ENCODE measurements around the gene NR1H2.

The NR1H2 gene

GRCh38 chr19:50427997-50428425 lies 51.8 kb downstream of the NR1H2 start:
- DNase-seq, result peak; percentile 51 to 55

GRCh38 chr19:50428772-50429463 lies 52.7 kb downstream of the NR1H2 start:
- DNase-seq, result no peak

- DNase-seq, result no peak
These were observed 54.7 kb downstream of the NR1H2 start for GRCh38 chr19:50430888-50431342.

- DNase-seq, result peak; percentile 88
These were observed 55.3 kb downstream of the NR1H2 start for GRCh38 chr19:50431343-50432220.

GRCh38 chr19:50432221-50433028 lies 56.2 kb downstream of the NR1H2 start, which contains the start of gene MYBPC2:
Gene MYBPC2, plus strand, starts transcription at chr19:50432892. Its CDS starts 62 bp downstream, at chr19:50432954.
- DNase-seq, result peak in 1 of 2 donors; percentile 21
